Mammary epithelial cell (primary cell): ENCODE measurements around the gene SPINK5.

Experiments
- CTCF ChIP-seq, 2 donors: IDR thresholded peaks in 1 of 2; conservative IDR thresholded peaks in 1 of 2; 2 replicates each; pipeline ENCODE4 v1.5.1; 2011 to 2012; ENCODE audit warnings: inconsistent platforms in 2 of 2, low read length in 2 of 2, mild to moderate bottlenecking in 2 of 2, control low read depth in 1 of 2, low read depth in 1 of 2; ENCODE audit not compliant: insufficient read depth in 1 of 2; ENCODE audit errors: extremely low read depth in 1 of 2
- EZH2 ChIP-seq: IDR thresholded peaks from 2 replicates; pipeline ENCODE4 v1.6.1; 2012; ENCODE audit warnings: low read length, inconsistent platforms, borderline replicate concordance

- TF ChIP-seq CTCF (conservative IDR thresholded peaks at IDR 0.05 in 1 of 2, IDR thresholded peaks at IDR 0.05 in 1 of 2; ENCODE audit: extremely low read depth in 1 of 2, insufficient read depth in 1 of 2, low read depth in 1 of 2, low read length in 2 of 2) (no peak), EZH2 (no peak)
These were observed 88.1 kb downstream of the SPINK5 start for GRCh38 chr5:148151872-148152271.
